Tibial artery (tissue), 4 donors: ENCODE results near the gene PLCH2.

ENCODE experiments used
- DNase-seq, 2 donors: peaks; one replicate each; pipeline ENCODE4 v3.0.0-alpha.2; 2019
- H3K27ac ChIP-seq, 2 donors: fragments of 200-600 bp; sonication (generic) in 1 of 2; 1 replicate in 1 of 2; 2 replicates in 1 of 2; pipeline ENCODE4 v1.5.1; 2018 to 2019; ENCODE audit warnings: mild to moderate bottlenecking in 1 of 2
- H3K27me3 ChIP-seq, 2 donors: fragments of 200-600 bp; sonication (generic) in 1 of 2; one replicate each; pipeline versions ENCODE4 v1.5.1 to v1.6.0; 2016 to 2019
- H3K36me3 ChIP-seq, 3 donors: fragments of 200-600 bp; sonication (generic) in 2 of 3; one replicate each; pipeline ENCODE4 v1.5.1; 2016 to 2019; ENCODE audit warnings: mild to moderate bottlenecking in 2 of 3
- H3K4me1 ChIP-seq, 4 donors: fragments of 200-600 bp; sonication (generic) in 2 of 4; 1 replicate in 3 of 4; 2 replicates in 1 of 4; pipeline ENCODE4 v1.5.1; 2016 to 2019
- H3K4me3 ChIP-seq, 2 donors: fragments of 200-600 bp; sonication (generic) in 1 of 2; 1 replicate in 1 of 2; 2 replicates in 1 of 2; pipeline ENCODE4 v1.5.1; 2018 to 2019; ENCODE audit warnings: mild to moderate bottlenecking in 2 of 2
- H3K9me3 ChIP-seq, 3 donors: fragments of 200-600 bp; sonication (generic) in 1 of 3; one replicate each; pipeline ENCODE4 v1.5.1; 2016 to 2019
- intact Hi-C: fragments of 100-400 bp; cut with DNase I; formaldehyde crosslinking; loops from one replicate; pipeline ENCODE4 v1.15.0; 2023; ENCODE audit warnings: low total_unique reads
- TF ChIP-seq, protein P1 (sequence below), 2 experiments: fragments of 200-600 bp in 1 of 2; fragments of 450-650 bp in 1 of 2; IDR thresholded peaks; one replicate each; pipeline ENCODE4 v1.5.1; 2017 to 2019; ENCODE audit warnings: antibody characterized with exemption in 2 of 2, mild to moderate bottlenecking in 1 of 2, moderate library complexity in 1 of 2

Gene PLCH2

DNA sequence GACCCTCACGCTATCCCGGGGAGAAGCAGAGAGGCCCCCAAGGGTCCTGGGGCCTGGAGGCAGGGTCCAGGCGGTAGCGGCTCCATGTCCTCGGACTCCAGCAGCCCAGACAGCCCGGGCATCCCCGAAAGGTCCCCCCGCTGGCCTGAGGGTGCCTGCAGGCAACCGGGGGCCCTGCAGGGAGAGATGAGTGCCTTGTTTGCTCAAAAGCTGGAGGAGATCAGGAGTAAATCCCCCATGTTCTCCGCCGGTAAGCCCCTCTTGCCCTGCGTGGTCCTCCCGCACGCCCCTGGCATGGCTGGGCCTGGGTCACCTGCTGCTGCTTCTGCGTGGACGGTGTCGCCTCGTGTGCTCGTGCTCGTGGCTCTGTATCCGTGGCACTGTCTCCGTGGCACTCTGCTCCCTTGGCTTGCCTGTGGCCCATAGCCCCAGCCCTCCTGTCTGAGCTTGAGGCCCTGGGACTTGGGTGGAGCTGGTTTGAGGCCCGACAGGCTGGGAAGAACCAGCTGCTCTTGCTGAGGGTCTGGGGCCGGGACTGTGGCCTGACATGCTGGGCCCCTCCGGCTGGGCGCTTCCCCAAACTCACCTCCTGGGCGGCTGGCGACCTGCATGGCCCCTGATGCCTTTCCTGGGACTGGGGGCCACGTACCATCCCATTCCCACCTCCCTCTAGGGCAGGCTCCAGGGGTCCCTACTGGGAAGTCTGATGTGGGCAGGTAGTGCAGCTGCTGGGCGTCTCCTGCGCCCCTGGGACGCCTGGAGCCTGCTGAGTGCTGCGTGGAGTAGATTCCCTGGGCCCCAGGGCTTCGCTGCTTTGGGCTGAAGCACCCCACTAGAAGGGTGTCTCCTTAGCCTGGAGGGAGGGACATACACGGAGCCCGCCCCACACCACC, 26.8 kb downstream of the PLCH2 start:
- intact Hi-C loops = loop anchor here (5.0 kb wide), 1 partner anchor 66 kb away; no protein-coding TSS in a partner anchor
- Histone ChIP-seq H3K4me1 (peaks cover 0 to 5% (median 0%) of the 10 kb centered on the region in 4 donors), H3K4me3 (no peak overlapping the region), H3K36me3 (peaks cover 4 to 8% (median 7%) of the 10 kb centered on the region in 3 donors), H3K9me3 (no peaks in the 10 kb centered on the region), H3K27ac (no peak overlapping the region), H3K27me3 (peaks cover 0 to 82% of the 10 kb centered on the region in 2 donors)
- TF ChIP-seq, protein P1, sequence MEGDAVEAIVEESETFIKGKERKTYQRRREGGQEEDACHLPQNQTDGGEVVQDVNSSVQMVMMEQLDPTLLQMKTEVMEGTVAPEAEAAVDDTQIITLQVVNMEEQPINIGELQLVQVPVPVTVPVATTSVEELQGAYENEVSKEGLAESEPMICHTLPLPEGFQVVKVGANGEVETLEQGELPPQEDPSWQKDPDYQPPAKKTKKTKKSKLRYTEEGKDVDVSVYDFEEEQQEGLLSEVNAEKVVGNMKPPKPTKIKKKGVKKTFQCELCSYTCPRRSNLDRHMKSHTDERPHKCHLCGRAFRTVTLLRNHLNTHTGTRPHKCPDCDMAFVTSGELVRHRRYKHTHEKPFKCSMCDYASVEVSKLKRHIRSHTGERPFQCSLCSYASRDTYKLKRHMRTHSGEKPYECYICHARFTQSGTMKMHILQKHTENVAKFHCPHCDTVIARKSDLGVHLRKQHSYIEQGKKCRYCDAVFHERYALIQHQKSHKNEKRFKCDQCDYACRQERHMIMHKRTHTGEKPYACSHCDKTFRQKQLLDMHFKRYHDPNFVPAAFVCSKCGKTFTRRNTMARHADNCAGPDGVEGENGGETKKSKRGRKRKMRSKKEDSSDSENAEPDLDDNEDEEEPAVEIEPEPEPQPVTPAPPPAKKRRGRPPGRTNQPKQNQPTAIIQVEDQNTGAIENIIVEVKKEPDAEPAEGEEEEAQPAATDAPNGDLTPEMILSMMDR (IDR thresholded peaks at IDR 0.05) = no peak
- DNase-seq = no peak

DNA sequence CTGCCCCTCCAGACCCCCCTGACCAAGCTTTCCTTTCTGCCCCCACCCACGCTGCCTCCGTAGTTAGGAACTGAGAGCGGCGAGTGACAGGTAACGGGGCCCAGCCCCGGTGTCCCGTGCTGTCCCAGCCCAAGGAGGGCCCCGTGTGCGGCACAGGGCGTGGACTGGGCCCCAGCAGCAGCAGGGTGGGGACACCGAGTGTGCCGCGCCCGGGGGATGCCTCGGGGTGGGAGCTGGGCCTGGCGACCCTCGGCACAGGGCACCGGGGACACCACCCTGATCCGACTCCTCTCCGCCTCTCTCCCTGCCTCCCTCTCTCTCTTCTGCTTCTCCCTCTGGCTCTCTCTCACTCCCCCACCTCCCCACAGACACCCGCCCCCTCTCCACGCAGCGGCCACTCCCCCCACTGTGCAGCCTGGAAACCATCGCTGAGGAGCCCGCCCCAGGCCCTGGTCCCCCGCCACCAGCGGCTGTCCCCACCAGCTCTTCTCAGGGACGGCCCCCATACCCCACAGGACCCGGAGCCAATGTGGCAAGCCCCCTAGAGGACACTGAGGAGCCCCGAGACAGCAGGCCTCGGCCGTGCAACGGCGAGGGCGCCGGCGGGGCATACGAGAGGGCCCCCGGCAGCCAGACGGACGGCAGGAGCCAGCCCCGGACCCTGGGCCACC, 27.6 kb downstream of the PLCH2 start:
- Histone ChIP-seq H3K4me3 (no peak overlapping the region), H3K27ac (no peak overlapping the region), H3K27me3 (peaks cover 0 to 74% of the 10 kb centered on the region in 2 donors), H3K9me3 (no peaks in the 10 kb centered on the region), H3K36me3 (peaks cover 11 to 16% (median 15%) of the 10 kb centered on the region in 3 donors), H3K4me1 (peaks cover 0 to 5% (median 0%) of the 10 kb centered on the region in 4 donors)
- TF ChIP-seq, protein P1 (IDR thresholded peaks at IDR 0.05) = no peak
- intact Hi-C loops = loop anchor here (5.0 kb wide), 1 partner anchor 66 kb away; no protein-coding TSS in a partner anchor
- no peak for DNase-seq

DNA sequence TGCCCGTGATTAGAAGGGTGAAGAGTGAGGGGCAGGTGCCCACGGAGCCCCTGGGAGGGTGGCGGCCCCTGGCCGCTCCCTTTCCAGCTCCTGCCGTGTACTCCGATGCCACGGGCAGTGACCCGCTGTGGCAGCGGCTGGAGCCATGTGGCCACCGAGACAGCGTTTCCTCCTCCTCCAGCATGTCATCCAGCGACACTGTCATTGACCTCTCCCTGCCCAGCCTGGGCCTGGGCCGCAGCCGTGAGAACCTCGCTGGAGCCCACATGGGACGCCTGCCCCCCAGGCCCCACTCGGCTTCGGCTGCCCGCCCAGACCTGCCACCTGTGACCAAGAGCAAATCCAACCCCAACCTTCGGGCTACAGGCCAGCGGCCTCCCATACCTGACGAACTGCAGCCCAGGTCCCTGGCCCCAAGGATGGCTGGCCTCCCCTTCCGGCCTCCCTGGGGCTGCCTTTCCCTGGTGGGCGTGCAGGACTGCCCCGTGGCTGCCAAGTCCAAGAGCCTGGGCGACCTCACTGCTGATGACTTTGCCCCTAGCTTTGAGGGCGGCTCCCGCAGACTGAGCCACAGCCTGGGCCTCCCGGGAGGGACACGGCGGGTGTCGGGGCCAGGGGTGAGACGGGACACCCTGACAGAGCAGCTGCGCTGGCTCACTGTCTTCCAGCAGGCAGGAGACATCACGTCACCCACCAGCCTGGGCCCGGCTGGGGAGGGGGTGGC, 28.3 kb downstream of the PLCH2 start:
- Histone ChIP-seq H3K27ac (no peak overlapping the region), H3K9me3 (no peaks in the 10 kb centered on the region), H3K36me3 (peaks cover 18 to 23% (median 22%) of the 10 kb centered on the region in 3 donors), H3K4me3 (no peak overlapping the region), H3K4me1 (peaks cover 0 to 5% (median 0%) of the 10 kb centered on the region in 4 donors), H3K27me3 (peaks cover 0 to 67% of the 10 kb centered on the region in 2 donors)
- TF ChIP-seq, protein P1 (IDR thresholded peaks at IDR 0.05) = no peak
- intact Hi-C loops = loop anchor here (5.0 kb wide), 1 partner anchor 67 kb away; no protein-coding TSS in a partner anchor
- DNase-seq = no peak

DNA sequence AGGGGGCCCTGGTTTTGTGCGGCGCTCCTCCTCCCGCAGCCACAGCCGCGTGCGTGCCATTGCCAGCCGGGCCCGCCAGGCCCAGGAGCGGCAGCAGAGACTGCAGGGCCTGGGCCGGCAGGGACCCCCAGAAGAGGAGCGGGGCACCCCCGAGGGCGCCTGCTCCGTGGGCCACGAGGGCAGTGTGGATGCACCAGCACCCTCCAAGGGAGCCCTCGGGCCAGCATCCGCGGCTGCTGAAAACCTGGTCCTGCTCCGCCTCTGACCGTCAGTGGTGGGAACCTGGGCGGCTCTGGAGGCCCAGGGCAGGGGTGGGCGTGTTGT, 28.8 kb downstream of the PLCH2 start:
- H3K27ac ChIP-seq = no peak overlapping the region
- H3K27me3 ChIP-seq = peaks cover 0 to 62% of the 10 kb centered on the region in 2 donors
- peaks cover 24 to 28% (median 27%) of the 10 kb centered on the region in 3 donors for H3K36me3 ChIP-seq
- no peaks in the 10 kb centered on the region for H3K9me3 ChIP-seq
- intact Hi-C loops = loop anchor here (5.0 kb wide), 1 partner anchor 68 kb away; no protein-coding TSS in a partner anchor
- H3K4me1 ChIP-seq = peaks cover 0 to 5% (median 0%) of the 10 kb centered on the region in 4 donors
- H3K4me3 ChIP-seq = no peak overlapping the region
- TF ChIP-seq, protein P1 (IDR thresholded peaks at IDR 0.05) = no peak
- DNase-seq = no peak

DNA sequence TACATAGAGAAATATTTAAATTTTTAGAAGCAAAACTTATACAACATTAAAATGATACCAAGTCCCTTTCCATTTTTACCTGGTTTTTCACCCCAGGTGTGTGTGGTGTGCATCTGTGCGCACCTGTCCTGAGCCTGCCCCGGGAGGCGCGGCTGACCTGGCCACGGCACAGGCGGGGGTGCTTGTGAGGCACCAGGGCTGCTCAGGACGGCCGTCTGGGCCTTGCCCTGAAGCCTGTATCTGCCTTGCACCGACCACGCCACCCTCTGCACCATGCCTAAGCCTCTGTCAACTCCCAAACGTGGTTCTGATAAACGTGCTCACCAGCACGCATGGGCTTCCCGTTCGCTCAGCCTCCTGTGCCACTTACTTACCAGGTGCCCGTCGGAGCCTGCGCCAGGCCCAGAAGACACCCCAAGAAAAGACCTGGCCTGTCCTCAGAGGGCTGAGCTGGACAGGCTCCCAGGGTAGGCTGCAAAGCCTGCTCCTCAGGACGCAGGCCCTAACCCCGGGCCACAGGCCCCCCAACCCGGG, 29.4 kb downstream of the PLCH2 start:
- intact Hi-C loops = no loop called here
- Histone ChIP-seq H3K4me3 (no peak overlapping the region), H3K36me3 (peaks cover 30 to 34% (median 33%) of the 10 kb centered on the region in 3 donors), H3K27me3 (peaks cover 0 to 57% of the 10 kb centered on the region in 2 donors), H3K27ac (no peak overlapping the region), H3K9me3 (no peaks in the 10 kb centered on the region), H3K4me1 (peaks cover 0 to 5% (median 0%) of the 10 kb centered on the region in 4 donors)
- no peak for DNase-seq
- TF ChIP-seq, protein P1 (IDR thresholded peaks at IDR 0.05) = no peak
